Choroid plexus epithelial cell (primary cell): ENCODE results near the gene SMG6.
"Not testable (repeated sequence)": the region's sequence is repeated elsewhere in the genome, so short reads cannot be mapped to it uniquely, and the experiment has no call there.

ENCODE experiments used
- DNase-seq: peaks from one replicate; pipeline ENCODE4 v3.0.0-alpha.2; 2010; ENCODE audit warnings: low read depth
- H3K4me3 ChIP-seq: 2 replicates; pipeline ENCODE4 v1.5.1; 2011; ENCODE audit warnings: low read depth, mild to moderate bottlenecking, control low read depth, low read length, moderate library complexity
- CTCF ChIP-seq: conservative IDR thresholded peaks from 2 replicates; pipeline ENCODE4 v1.5.1; 2011; ENCODE audit warnings: low read depth, mild to moderate bottlenecking, control low read depth, inconsistent platforms, low read length, moderate library complexity

The SMG6 gene

GRCh38 chr17:2144701-2145100 is 158.9 kb downstream of the SMG6 start:
- no peak overlapping the region for H3K4me3 ChIP-seq
- no peak for DNase-seq
- no peak for TF ChIP-seq CTCF

- TF ChIP-seq CTCF, result no peak
- DNase-seq, result no peak
- H3K4me3 ChIP-seq, result no peak overlapping the region
These were observed 160.3 kb downstream of the SMG6 start for GRCh38 chr17:2143332-2143731.

GRCh38 chr17:2142682-2143081 is 160.9 kb downstream of the SMG6 start:
- H3K4me3 ChIP-seq, DNase-seq: not testable (repeated sequence)

GRCh38 chr17:2140683-2141082 is 162.9 kb downstream of the SMG6 start:
- no peak for DNase-seq
- H3K4me3 ChIP-seq, result no peak overlapping the region
- TF ChIP-seq CTCF, result no peak

GRCh38 chr17:2138761-2139160 is 164.8 kb downstream of the SMG6 start:
- no peak overlapping the region for H3K4me3 ChIP-seq
- TF ChIP-seq CTCF, result no peak
- no peak for DNase-seq

GRCh38 chr17:2138318-2138717 is 165.3 kb downstream of the SMG6 start:
- TF ChIP-seq CTCF, result no peak
- DNase-seq, result peak; percentile 38
- no peak overlapping the region for H3K4me3 ChIP-seq

GRCh38 chr17:2137342-2138098 is 166.1 kb downstream of the SMG6 start:
- no peak for TF ChIP-seq CTCF
- DNase-seq, result peak; percentile 87
- H3K4me3 ChIP-seq, result no peak overlapping the region

- no peak for TF ChIP-seq CTCF
- H3K4me3 ChIP-seq, result no peak overlapping the region
- no peak for DNase-seq
These were observed 167.3 kb downstream of the SMG6 start for GRCh38 chr17:2136241-2136640.
